PC-9 (cell line): ENCODE data around the gene SIPA1L3. TPM values are rescaled to one million over a fixed set of nuclear protein-coding genes. Genes with fewer than 3 reads are reported as not detected.

ENCODE experiments used
- BruUV-seq: library from RNA; stranded (reverse); fragments of 400-500 nt; replicated peaks from 2 replicates; lab custom pipeline; 2021; lab: Mats Ljungman, UMichigan
- CTCF ChIA-PET: fragments of 300-600 bp; sonication (Branson Sonifier 250); formaldehyde crosslinking; loops from one replicate; lab custom pipeline; 2022; ENCODE audit warnings: antibody characterized with exemption; lab: Charles Lee
- POLR2A ChIA-PET: fragments of 300-600 bp; sonication (Branson Sonifier 250); formaldehyde crosslinking; loops from one replicate; lab custom pipeline; 2022; ENCODE audit warnings: antibody characterized with exemption; ENCODE audit not compliant: unreplicated experiment; lab: Charles Lee
- DNase-seq, 2 experiments: peaks; one replicate each; pipeline versions ENCODE4 v3.0.0 to v3.0.0-alpha.2; 2015 to 2022; ENCODE audit warnings: mixed read lengths in 1 of 2
- H2AFZ ChIP-seq: fragments of 200-600 bp; sonication (generic); 2 replicates; pipeline ENCODE4 v1.8.1; 2017; ENCODE audit warnings: antibody characterized with exemption
- H3F3A ChIP-seq: fragments of 200-600 bp; sonication (generic); 2 replicates; pipeline ENCODE4 v1.8.1; 2017; ENCODE audit warnings: antibody characterized with exemption, mild to moderate bottlenecking, low read depth; ENCODE audit not compliant: insufficient read depth
- H3K27ac ChIP-seq: fragments of 200-600 bp; sonication (generic); 2 replicates; pipeline ENCODE4 v1.6.1; 2016; ENCODE audit warnings: mixed run types
- H3K27me3 ChIP-seq: fragments of 200-600 bp; sonication (generic); 2 replicates; pipeline ENCODE4 v1.6.1; 2016; ENCODE audit warnings: low read depth, mixed run types; ENCODE audit not compliant: insufficient read depth
- H3K36me3 ChIP-seq: fragments of 200-600 bp; sonication (generic); 2 replicates; pipeline ENCODE4 v1.6.1; 2016; ENCODE audit warnings: low read depth, mixed run types
- H3K4me1 ChIP-seq: fragments of 200-600 bp; sonication (generic); replicated peaks from 2 replicates; pipeline ENCODE4 v1.6.1; 2016; ENCODE audit warnings: mixed run types; ENCODE audit not compliant: insufficient read depth
- H3K4me2 ChIP-seq: fragments of 200-600 bp; sonication (generic); 2 replicates; pipeline ENCODE4 v1.6.1; 2017; ENCODE audit warnings: mixed run types
- H3K4me3 ChIP-seq: fragments of 200-600 bp; sonication (generic); 2 replicates; pipeline ENCODE4 v1.6.1; 2016; ENCODE audit warnings: mixed run types
- H3K79me2 ChIP-seq: fragments of 200-600 bp; sonication (generic); 2 replicates; pipeline ENCODE4 v1.6.1; 2017; ENCODE audit warnings: low read depth, mixed run types
- H3K9me2 ChIP-seq: fragments of 200-600 bp; sonication (generic); 2 replicates; pipeline ENCODE4 v1.8.1; 2017; ENCODE audit warnings: mild to moderate bottlenecking; ENCODE audit not compliant: insufficient read depth
- H3K9me3 ChIP-seq: fragments of 200-600 bp; sonication (generic); 2 replicates; pipeline ENCODE4 v1.8.1; 2016; ENCODE audit warnings: low read depth; ENCODE audit not compliant: insufficient read depth
- H4K20me1 ChIP-seq: fragments of 200-600 bp; sonication (generic); 2 replicates; pipeline ENCODE4 v1.8.1; 2017; ENCODE audit not compliant: insufficient read depth
- EZH2 ChIP-seq: fragments of 200-600 bp; sonication (generic); IDR thresholded peaks from 2 replicates; pipeline ENCODE4 v1.8.0; 2017; ENCODE audit warnings: antibody characterized with exemption, low read depth
- intact Hi-C: fragments of 100-400 bp; cut with micrococcal nuclease; formaldehyde crosslinking; loops from one replicate; pipeline ENCODE4 v1.10.0; 2022; ENCODE audit not compliant: unreplicated experiment
- total RNA-seq: library from RNA; stranded (reverse); gene quantifications from 2 replicates; pipeline ENCODE4 v1.2.3, GENCODE V29; 2021
- TF ChIP-seq, protein P1 (sequence below): fragments of 200-600 bp; sonication (generic); conservative IDR thresholded peaks from 2 replicates; pipeline ENCODE4 v1.6.1; 2017; ENCODE audit warnings: mixed run types, antibody characterized with exemption, mild to moderate bottlenecking, moderate library complexity

SIPA1L3 gene
- total RNA-seq, 1 experiment from 2014 or later = 55.2 TPM

DNA sequence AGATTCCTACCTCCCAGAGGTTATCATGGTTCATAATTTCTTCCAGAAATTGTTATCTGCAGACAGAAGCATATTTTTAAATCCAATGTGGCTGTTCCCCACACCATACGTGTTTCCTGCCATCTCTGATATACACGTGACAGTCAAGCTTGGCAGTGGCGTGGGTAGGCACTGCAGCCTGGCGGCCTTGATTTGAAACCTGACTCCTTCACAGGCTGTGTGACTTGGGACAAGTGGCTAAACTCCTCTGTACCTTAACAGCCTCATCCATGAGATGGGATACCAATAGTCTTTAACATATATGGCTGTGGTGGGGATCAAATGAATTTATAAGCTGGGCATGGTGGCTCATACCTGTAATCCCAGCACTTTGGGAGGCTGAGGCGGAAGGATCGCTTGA is 283.8 kb downstream of the SIPA1L3 start:
- Histone ChIP-seq H3K9me2 (no peaks in the 10 kb centered on the region), H3K79me2 (no peaks in the 10 kb centered on the region), H3K27me3 (no peaks in the 10 kb centered on the region), H3K4me3 (no peak overlapping the region), H3K36me3 (no peaks in the 10 kb centered on the region), H3K4me2 (no peak overlapping the region), H3F3A (no peaks in the 10 kb centered on the region; the same call in 1 of the 2 replicates), H3K4me1 (no peaks in the 10 kb centered on the region), H2AFZ (no peak overlapping the region), H3K27ac (no peak overlapping the region), H3K9me3 (no peaks in the 10 kb centered on the region), H4K20me1 (no peaks in the 10 kb centered on the region)
- POLR2A ChIA-PET = no interaction called here
- BruUV-seq = no TSS peak
- CTCF ChIA-PET = no interaction called here
- no peak for DNase-seq
- TF ChIP-seq EZH2 = no peak
- TF ChIP-seq, protein P1, sequence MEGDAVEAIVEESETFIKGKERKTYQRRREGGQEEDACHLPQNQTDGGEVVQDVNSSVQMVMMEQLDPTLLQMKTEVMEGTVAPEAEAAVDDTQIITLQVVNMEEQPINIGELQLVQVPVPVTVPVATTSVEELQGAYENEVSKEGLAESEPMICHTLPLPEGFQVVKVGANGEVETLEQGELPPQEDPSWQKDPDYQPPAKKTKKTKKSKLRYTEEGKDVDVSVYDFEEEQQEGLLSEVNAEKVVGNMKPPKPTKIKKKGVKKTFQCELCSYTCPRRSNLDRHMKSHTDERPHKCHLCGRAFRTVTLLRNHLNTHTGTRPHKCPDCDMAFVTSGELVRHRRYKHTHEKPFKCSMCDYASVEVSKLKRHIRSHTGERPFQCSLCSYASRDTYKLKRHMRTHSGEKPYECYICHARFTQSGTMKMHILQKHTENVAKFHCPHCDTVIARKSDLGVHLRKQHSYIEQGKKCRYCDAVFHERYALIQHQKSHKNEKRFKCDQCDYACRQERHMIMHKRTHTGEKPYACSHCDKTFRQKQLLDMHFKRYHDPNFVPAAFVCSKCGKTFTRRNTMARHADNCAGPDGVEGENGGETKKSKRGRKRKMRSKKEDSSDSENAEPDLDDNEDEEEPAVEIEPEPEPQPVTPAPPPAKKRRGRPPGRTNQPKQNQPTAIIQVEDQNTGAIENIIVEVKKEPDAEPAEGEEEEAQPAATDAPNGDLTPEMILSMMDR = no peak
- intact Hi-C loops = no loop called here

DNA sequence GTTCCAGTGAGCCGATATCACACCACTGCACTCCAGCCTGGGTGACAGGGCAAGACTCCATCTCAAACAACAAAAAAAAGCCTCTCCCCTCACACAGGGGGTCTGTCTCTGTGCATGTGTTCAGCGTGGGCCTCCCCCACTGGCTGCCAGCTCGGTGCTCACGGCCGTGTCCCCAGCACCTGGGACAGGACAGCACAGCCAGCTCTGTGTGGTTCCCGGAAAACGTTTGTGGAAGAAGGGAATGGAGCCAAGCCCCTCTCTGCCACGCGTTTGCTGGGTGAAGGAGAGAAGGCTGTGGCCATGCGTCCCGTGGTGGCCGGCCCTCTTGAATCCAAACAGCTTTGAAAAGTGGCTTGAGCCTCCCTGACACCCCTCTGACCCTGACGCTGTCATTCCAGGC is 284.7 kb downstream of the SIPA1L3 start:
- H3K79me2 ChIP-seq = no peaks in the 10 kb centered on the region
- no peak for DNase-seq
- TF ChIP-seq EZH2 = no peak
- TF ChIP-seq, protein P1 = no peak
- ChIA-PET POLR2A (no interaction called here), CTCF (no interaction called here)
- no peaks in the 10 kb centered on the region for H3K36me3 ChIP-seq
- no peaks in the 10 kb centered on the region; the same call in 1 of the 2 replicates for H3F3A ChIP-seq
- no peaks in the 10 kb centered on the region for H3K27me3 ChIP-seq
- BruUV-seq = no TSS peak
- H3K27ac ChIP-seq = no peak overlapping the region
- no peaks in the 10 kb centered on the region for H4K20me1 ChIP-seq
- no peaks in the 10 kb centered on the region for H3K4me1 ChIP-seq
- no peak overlapping the region for H3K4me3 ChIP-seq
- H3K9me3 ChIP-seq = no peaks in the 10 kb centered on the region
- H3K9me2 ChIP-seq = no peaks in the 10 kb centered on the region
- no peak overlapping the region for H2AFZ ChIP-seq
- intact Hi-C loops = no loop called here
- no peak overlapping the region for H3K4me2 ChIP-seq

DNA sequence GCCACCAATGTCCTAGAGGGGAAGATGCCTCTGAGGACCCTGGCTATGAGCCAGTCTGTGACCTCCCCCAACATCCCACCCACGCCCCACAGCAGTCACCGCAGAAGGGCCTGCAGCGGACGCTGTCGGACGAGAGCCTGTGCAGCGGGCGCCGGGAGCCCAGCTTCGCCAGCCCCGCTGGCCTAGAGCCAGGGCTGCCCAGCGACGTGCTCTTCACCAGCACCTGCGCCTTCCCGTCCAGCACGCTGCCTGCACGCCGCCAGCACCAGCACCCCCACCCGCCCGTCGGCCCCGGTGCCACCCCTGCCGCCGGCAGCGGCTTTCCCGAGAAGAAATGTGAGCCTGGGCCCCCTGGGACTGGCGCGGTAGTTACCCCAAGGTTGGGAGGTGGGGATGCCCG is 286.4 kb downstream of the SIPA1L3 start:
- Histone ChIP-seq H3K27me3 (no peaks in the 10 kb centered on the region), H3K9me3 (no peaks in the 10 kb centered on the region), H3F3A (no peaks in the 10 kb centered on the region; the same call in 1 of the 2 replicates), H3K4me2 (no peak overlapping the region), H3K36me3 (no peaks in the 10 kb centered on the region), H3K4me1 (no peaks in the 10 kb centered on the region), H3K79me2 (no peaks in the 10 kb centered on the region), H3K4me3 (no peak overlapping the region), H3K27ac (no peak overlapping the region), H2AFZ (no peak overlapping the region), H4K20me1 (no peaks in the 10 kb centered on the region), H3K9me2 (no peaks in the 10 kb centered on the region)
- BruUV-seq = no TSS peak
- TF ChIP-seq, protein P1 = no peak
- TF ChIP-seq EZH2 = no peak
- intact Hi-C loops = no loop called here
- POLR2A ChIA-PET = no interaction called here
- CTCF ChIA-PET = no interaction called here
- DNase-seq = no peak
